ENCODE results near the gene PITPNC1.
A peak's percentile ranks its signal among the peaks of the same experiment; 100 is the strongest.

PITPNC1 gene

DNA sequence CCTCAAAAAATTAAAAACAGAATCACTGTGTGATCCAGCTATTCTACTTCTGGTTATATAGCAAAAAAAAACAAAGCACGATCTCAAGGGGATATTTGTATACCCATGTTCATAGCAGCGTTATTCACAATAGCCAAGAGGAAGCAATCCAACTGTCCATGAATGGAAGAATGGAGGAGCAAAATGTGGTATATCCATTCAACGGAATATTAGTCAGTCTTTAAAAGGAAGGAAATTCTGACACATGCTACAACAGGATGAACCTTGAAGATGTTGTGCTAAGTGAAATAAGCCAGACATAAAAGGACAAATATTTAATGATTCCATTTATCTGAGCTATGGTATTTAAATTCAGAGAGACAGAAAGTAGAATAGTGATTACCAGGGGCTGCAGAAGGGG lies 336.1 kb downstream of the PITPNC1 start:
- Histone ChIP-seq H3K4me2 (ENCODE audit: low read length) (no peak overlapping the region), H3K4me3 (ENCODE audit: low read depth, low read length) (no peak overlapping the region), H3K36me3 (ENCODE audit: control insufficient read depth in 1 of 2, insufficient read depth in 2 of 2, low read length in 2 of 2) (no peaks in the 10 kb centered on the region), H4K12ac (ENCODE audit: low read depth, low read length) (no peak overlapping the region), H3K4ac (ENCODE audit: low read depth, low read length) (no peak overlapping the region), H3K79me1 (ENCODE audit: low read length) (peaks cover 4% of the 10 kb centered on the region), H3K4me1 (ENCODE audit: control insufficient read depth in 1 of 2, insufficient read depth in 2 of 2, low read length in 2 of 2) (peaks cover 0 to 2% of the 10 kb centered on the region in 2 experiments), H2BK5ac (ENCODE audit: low read depth, low read length, poor library complexity) (no peak overlapping the region), H3K27me3 (ENCODE audit: insufficient read depth, low read length) (no peaks in the 10 kb centered on the region), H2BK120ac (ENCODE audit: insufficient read depth, low read length, poor library complexity) (no peak overlapping the region), H4K8ac (ENCODE audit: low read depth, low read length) (no peak overlapping the region), H4K91ac (ENCODE audit: low read depth, low read length) (no peak overlapping the region), H3K9me3 (ENCODE audit: insufficient read depth, low read depth, low read length) (no peaks in the 10 kb centered on the region), H3K14ac (ENCODE audit: low read length) (no peak overlapping the region), H3K27ac (ENCODE audit: low read depth, low read length) (no peak overlapping the region), H3K18ac (ENCODE audit: low read length) (no peak overlapping the region), H2AK5ac (ENCODE audit: low read length) (no peak overlapping the region), H2AFZ (ENCODE audit: insufficient read depth, low read length, poor library complexity) (no peak overlapping the region), H2BK12ac (ENCODE audit: low read length) (no peak overlapping the region), H3K79me2 (ENCODE audit: control insufficient read depth, insufficient read depth, low read length, poor library complexity) (peaks cover 4% of the 10 kb centered on the region), H3K23ac (ENCODE audit: low read length) (no peak overlapping the region), H3K9ac (ENCODE audit: low read length) (no peak overlapping the region)
- DNase-seq = no peak
- no CpG with 5 or more reads among the region's 3 CpGs for WGBS (ENCODE audit: extremely low coverage, insufficient coverage, insufficient read length)

DNA sequence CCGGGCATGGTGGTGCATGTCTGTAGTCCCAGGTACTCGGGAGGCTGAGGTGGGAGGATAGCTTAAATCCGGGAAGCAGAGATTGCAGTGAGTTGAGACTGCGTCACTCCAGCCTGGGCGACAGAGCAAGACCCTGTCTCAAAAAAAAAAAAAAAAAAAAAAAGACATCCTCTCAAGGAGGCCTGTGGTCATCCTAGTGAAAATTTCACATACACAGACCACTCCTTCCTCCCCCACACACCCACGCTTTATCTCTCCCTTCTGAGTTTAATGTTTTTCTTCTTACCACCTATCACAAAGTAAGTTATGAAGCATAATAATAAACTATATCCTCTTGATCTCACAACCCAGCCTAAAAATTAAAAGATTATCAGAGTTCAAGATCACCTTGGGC lies 339.3 kb downstream of the PITPNC1 start:
- Histone ChIP-seq H3K4me2 (ENCODE audit: low read length) (no peak overlapping the region), H2BK12ac (ENCODE audit: low read length) (no peak overlapping the region), H3K9me3 (ENCODE audit: insufficient read depth, low read depth, low read length) (no peaks in the 10 kb centered on the region), H3K9ac (ENCODE audit: low read length) (no peak overlapping the region), H3K4me1 (ENCODE audit: control insufficient read depth in 1 of 2, insufficient read depth in 2 of 2, low read length in 2 of 2) (peaks cover 5 to 7% of the 10 kb centered on the region in 2 experiments), H3K36me3 (ENCODE audit: control insufficient read depth in 1 of 2, insufficient read depth in 2 of 2, low read length in 2 of 2) (peaks cover 2 to 3% of the 10 kb centered on the region in 2 experiments), H3K14ac (ENCODE audit: low read length) (no peak overlapping the region), H3K79me2 (ENCODE audit: control insufficient read depth, insufficient read depth, low read length, poor library complexity) (peaks cover 12% of the 10 kb centered on the region), H2AK5ac (ENCODE audit: low read length) (no peak overlapping the region), H3K23ac (ENCODE audit: low read length) (no peak overlapping the region), H3K27ac (ENCODE audit: low read depth, low read length) (no peak overlapping the region), H2AFZ (ENCODE audit: insufficient read depth, low read length, poor library complexity) (no peak overlapping the region), H3K4me3 (ENCODE audit: low read depth, low read length) (no peak overlapping the region), H3K27me3 (ENCODE audit: insufficient read depth, low read length) (no peaks in the 10 kb centered on the region), H4K91ac (ENCODE audit: low read depth, low read length) (no peak overlapping the region), H4K8ac (ENCODE audit: low read depth, low read length) (peak overlapping the region; percentile 80), H3K18ac (ENCODE audit: low read length) (no peak overlapping the region), H3K79me1 (ENCODE audit: low read length) (peaks cover 4% of the 10 kb centered on the region), H4K12ac (ENCODE audit: low read depth, low read length) (no peak overlapping the region), H2BK120ac (ENCODE audit: insufficient read depth, low read length, poor library complexity) (no peak overlapping the region), H2BK5ac (ENCODE audit: low read depth, low read length, poor library complexity) (no peak overlapping the region), H3K4ac (ENCODE audit: low read depth, low read length) (no peak overlapping the region)
- 100% methylated on average over 1 of the region's 6 CpGs for WGBS (ENCODE audit: extremely low coverage, insufficient coverage, insufficient read length)
- DNase-seq = no peak

DNA sequence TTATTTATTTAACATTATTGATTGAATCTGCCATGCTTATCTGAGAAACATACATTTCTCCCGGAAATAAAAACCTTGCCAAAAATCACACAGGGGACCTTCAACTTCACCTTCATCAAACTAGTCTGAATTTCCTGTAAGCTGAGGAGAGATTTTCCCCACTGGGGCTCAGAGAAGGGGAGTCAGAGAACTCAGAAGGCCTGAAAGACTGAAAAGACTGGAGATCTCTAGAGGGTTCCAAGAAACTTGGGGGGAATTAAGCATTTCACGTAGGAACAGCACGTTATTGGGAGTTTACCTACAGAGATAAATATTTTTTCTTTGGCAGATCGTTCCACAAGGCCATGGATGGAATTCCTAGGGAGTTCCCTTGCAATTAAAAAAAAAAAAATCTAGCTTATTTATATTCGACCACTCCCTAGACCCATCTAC lies 340.1 kb downstream of the PITPNC1 start:
- H3K36me3 ChIP-seq (ENCODE audit: control insufficient read depth in 1 of 2, insufficient read depth in 2 of 2, low read length in 2 of 2) = peaks cover 2 to 8% of the 10 kb centered on the region in 2 experiments
- no peak overlapping the region for H3K4ac ChIP-seq (ENCODE audit: low read depth, low read length)
- WGBS (ENCODE audit: extremely low coverage, insufficient coverage, insufficient read length) = no CpG with 5 or more reads among the region's 5 CpGs
- no peak overlapping the region for H2BK120ac ChIP-seq (ENCODE audit: insufficient read depth, low read length, poor library complexity)
- no peak overlapping the region for H4K91ac ChIP-seq (ENCODE audit: low read depth, low read length)
- peak overlapping the region; percentile 75 for H3K4me2 ChIP-seq (ENCODE audit: low read length)
- peaks cover 5 to 7% of the 10 kb centered on the region in 2 experiments for H3K4me1 ChIP-seq (ENCODE audit: control insufficient read depth in 1 of 2, insufficient read depth in 2 of 2, low read length in 2 of 2)
- no peaks in the 10 kb centered on the region for H3K27me3 ChIP-seq (ENCODE audit: insufficient read depth, low read length)
- H3K9me3 ChIP-seq (ENCODE audit: insufficient read depth, low read depth, low read length) = no peaks in the 10 kb centered on the region
- peaks cover 4% of the 10 kb centered on the region for H3K79me1 ChIP-seq (ENCODE audit: low read length)
- H3K14ac ChIP-seq (ENCODE audit: low read length) = no peak overlapping the region
- DNase-seq = no peak
- peak overlapping the region; percentile 75 for H4K8ac ChIP-seq (ENCODE audit: low read depth, low read length)
- no peak overlapping the region for H3K18ac ChIP-seq (ENCODE audit: low read length)
- no peak overlapping the region for H2BK5ac ChIP-seq (ENCODE audit: low read depth, low read length, poor library complexity)
- H3K4me3 ChIP-seq (ENCODE audit: low read depth, low read length) = no peak overlapping the region
- peaks cover 12% of the 10 kb centered on the region for H3K79me2 ChIP-seq (ENCODE audit: control insufficient read depth, insufficient read depth, low read length, poor library complexity)
- H3K27ac ChIP-seq (ENCODE audit: low read depth, low read length) = no peak overlapping the region
- no peak overlapping the region for H3K23ac ChIP-seq (ENCODE audit: low read length)
- no peak overlapping the region for H2AFZ ChIP-seq (ENCODE audit: insufficient read depth, low read length, poor library complexity)
- no peak overlapping the region for H4K12ac ChIP-seq (ENCODE audit: low read depth, low read length)
- peak overlapping the region; percentile 75 for H3K9ac ChIP-seq (ENCODE audit: low read length)
- no peak overlapping the region for H2BK12ac ChIP-seq (ENCODE audit: low read length)
- H2AK5ac ChIP-seq (ENCODE audit: low read length) = no peak overlapping the region

DNA sequence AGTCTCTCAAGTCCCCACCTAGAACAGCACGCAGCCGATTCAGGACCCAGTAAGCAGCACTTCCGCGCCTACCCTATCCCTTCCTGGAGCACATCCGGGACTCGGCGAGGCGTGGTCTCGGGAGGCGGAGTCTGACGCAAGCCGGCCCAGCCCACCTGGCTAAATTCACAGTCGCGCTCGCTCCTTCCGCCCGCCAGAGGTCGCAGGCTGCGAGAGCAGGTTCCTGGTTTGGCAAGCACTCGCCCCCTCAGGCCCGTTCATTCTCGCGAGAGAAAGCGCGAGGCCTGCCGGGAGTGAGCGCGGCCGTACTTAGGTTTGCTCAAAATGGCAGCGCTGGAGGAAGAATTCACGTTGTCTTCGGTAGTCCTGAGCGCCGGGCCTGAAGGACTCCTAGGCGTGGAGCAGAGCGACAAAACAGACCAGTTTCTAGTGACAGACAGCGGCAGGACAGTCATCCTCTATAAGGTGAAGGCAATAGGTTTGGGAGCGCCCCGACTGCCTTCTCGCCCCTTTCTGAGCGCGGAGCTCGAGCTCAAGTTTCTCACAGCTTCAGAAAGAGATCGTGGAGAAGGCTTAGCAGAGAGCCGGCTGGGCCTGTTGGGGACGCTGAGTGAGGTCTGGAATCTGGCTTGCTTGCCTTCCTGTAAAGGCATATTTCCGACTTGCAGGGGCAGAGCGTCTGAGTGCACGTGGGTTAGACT lies 340.7 kb downstream of the PITPNC1 start, which contains the start of gene NOL11:
TSS of gene NOL11 (plus strand) at position 313 of the 701 bp plus-strand sequence. CDS start at position 325, 12 bp downstream.
- Histone ChIP-seq H4K91ac (ENCODE audit: low read depth, low read length) (peak within 1 kb of the TSS; percentile 85), H3K79me1 (ENCODE audit: low read length) (peaks cover 4% of the 10 kb centered on the region), H3K4me2 (ENCODE audit: low read length) (peak within 1 kb of the TSS; percentile 96), H2BK5ac (ENCODE audit: low read depth, low read length, poor library complexity) (peak within 1 kb of the TSS; percentile 73), H3K79me2 (ENCODE audit: control insufficient read depth, insufficient read depth, low read length, poor library complexity) (peaks cover 12% of the 10 kb centered on the region), H2BK12ac (ENCODE audit: low read length) (no peak within 1 kb of the TSS), H2AK5ac (ENCODE audit: low read length) (peak within 1 kb of the TSS; percentile 5), H3K4me3 (ENCODE audit: low read depth, low read length) (peak within 1 kb of the TSS; percentile 85), H2BK120ac (ENCODE audit: insufficient read depth, low read length, poor library complexity) (peak within 1 kb of the TSS; percentile 83), H3K4ac (ENCODE audit: low read depth, low read length) (peak within 1 kb of the TSS; percentile 91), H3K23ac (ENCODE audit: low read length) (no peak within 1 kb of the TSS), H3K9me3 (ENCODE audit: insufficient read depth, low read depth, low read length) (no peaks in the 10 kb centered on the region), H3K4me1 (ENCODE audit: control insufficient read depth in 1 of 2, insufficient read depth in 2 of 2, low read length in 2 of 2) (peaks cover 5 to 7% of the 10 kb centered on the region in 2 experiments), H3K9ac (ENCODE audit: low read length) (peak within 1 kb of the TSS; percentile 98), H3K36me3 (ENCODE audit: control insufficient read depth in 1 of 2, insufficient read depth in 2 of 2, low read length in 2 of 2) (peaks cover 4 to 11% of the 10 kb centered on the region in 2 experiments), H4K8ac (ENCODE audit: low read depth, low read length) (peak within 1 kb of the TSS; percentile 96), H2AFZ (ENCODE audit: insufficient read depth, low read length, poor library complexity) (peak within 1 kb of the TSS; percentile 64), H3K18ac (ENCODE audit: low read length) (peak within 1 kb of the TSS; percentile 95), H3K27me3 (ENCODE audit: insufficient read depth, low read length) (no peaks in the 10 kb centered on the region), H3K14ac (ENCODE audit: low read length) (peak within 1 kb of the TSS; percentile 90), H3K27ac (ENCODE audit: low read depth, low read length) (peak within 1 kb of the TSS; percentile 82), H4K12ac (ENCODE audit: low read depth, low read length) (peak within 1 kb of the TSS; percentile 84)
- no CpG with 5 or more reads among the region's 49 CpGs for WGBS (ENCODE audit: extremely low coverage, insufficient coverage, insufficient read length)
- DNase-seq = peak; percentile 99 to 100
